CD4-positive, alpha-beta T cell treated with Interleukin-10 for 1 hour (primary cell): Measurements from ENCODE around the gene SPRR2E.
"Not testable (repeated sequence)": the region's sequence is repeated elsewhere in the genome, so short reads cannot be mapped to it uniquely, and the experiment has no call there.

Source experiments
- DNase-seq: peaks from one replicate; pipeline ENCODE4 v3.0.0-alpha.2; 2020

SPRR2E gene

GRCh38 chr1:153058826-153059784 lies 35.2 kb downstream of the SPRR2E start:
- no peak for DNase-seq

DNA sequence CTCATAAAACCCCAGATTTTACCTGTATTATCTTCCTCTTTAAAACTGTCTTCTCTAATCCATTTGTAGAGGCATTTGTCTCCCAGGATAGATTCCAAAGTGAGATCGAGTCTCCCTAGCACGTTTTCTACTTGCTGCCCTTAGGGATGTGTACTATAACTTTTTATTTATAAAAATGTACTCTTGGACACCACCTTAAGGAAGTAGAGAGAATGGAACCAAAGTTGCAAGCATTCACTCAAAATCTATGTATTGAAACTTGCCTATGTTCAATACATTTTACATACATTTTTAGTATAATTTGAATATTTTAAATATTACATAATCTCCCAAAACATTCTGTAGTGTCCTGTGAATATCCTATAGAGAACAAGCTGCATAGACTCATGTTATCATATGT lies 36.2 kb downstream of the SPRR2E start:
- DNase-seq: no peak

- no peak for DNase-seq
Observed at GRCh38 chr1:153057375-153057774, 37.0 kb downstream of the SPRR2E start, which contains the start of gene SPRR2A. SPRR2A (minus strand) TSS chr1:153057512; CDS start chr1:153056735, 777 bp downstream.

DNA sequence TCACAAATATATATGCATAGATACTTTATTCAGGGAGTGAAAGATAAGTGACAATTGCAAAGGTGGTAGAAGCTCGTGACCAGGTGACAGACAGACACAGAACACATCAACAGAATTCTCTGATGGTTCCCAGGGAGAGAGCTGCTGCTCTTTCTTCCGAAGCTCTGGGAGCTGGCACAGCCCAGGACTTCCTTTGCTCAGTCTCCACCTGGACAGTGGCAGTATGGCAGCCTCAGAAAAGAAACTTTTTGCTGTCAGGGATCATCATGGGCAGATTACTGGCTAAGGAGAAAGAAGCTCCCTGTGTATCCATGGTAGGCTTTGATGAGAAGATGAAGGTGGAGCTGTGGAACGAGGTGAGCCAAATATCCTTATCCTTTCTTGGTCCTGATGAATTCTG lies 38.2 kb downstream of the SPRR2E start:
- DNase-seq: not testable (repeated sequence)

DNA sequence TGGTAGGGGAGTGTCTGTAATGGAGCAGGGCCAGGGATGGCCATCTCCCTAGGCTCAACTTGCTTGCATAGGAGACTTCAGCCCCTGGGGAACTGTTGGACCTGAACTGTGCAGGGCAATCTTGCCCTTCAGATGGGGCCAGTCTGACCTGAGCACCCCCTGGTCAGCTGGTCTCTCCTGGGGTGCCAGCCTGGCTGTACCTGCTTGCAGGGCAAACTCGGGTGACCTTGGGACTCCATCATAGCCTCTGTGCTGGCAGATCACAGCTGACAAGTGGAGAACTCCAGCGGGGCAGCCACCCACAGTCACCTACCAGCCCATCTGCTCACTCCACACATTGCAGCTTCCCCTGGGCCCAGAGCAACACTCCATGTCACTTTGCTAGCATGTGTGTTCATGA lies 45.1 kb downstream of the SPRR2E start:
- DNase-seq: no peak
